HepG2 (cell line): ENCODE data around the gene ARMH2. TPM values are rescaled to one million over a fixed set of nuclear protein-coding genes. Genes with fewer than 3 reads are reported as not detected.

ENCODE experiments used
- CAMTA2 ChIP-seq: sonication (generic); formaldehyde crosslinking; IDR thresholded peaks from 2 replicates; pipeline ENCODE4 v1.4.0; 2020; ENCODE audit warnings: mild to moderate bottlenecking, missing genetic modification reagents, borderline replicate concordance
- HNF4G ChIP-seq, 2 experiments: sonication (generic) in 1 of 2; formaldehyde crosslinking in 1 of 2; IDR thresholded peaks; 2 replicates each; pipeline versions ENCODE4 v1.4.0 to v1.6.1; 2011 to 2020; ENCODE audit warnings: borderline replicate concordance in 2 of 2, low read depth in 2 of 2, mild to moderate bottlenecking in 2 of 2, low read length in 1 of 2, missing genetic modification reagents in 1 of 2, moderate library complexity in 1 of 2
- MBNL3 ChIP-seq: fragments of 250-450 bp; sonication (Bioruptor Pico); conservative IDR thresholded peaks from 2 replicates; pipeline ENCODE4 v1.8.0; 2022; ENCODE audit warnings: mild to moderate bottlenecking, inconsistent platforms
- MED8 ChIP-seq: sonication (generic); formaldehyde crosslinking; IDR thresholded peaks from 2 replicates; pipeline ENCODE4 v1.8.1; 2023; ENCODE audit warnings: mild to moderate bottlenecking, missing genetic modification reagents; ENCODE audit not compliant: insufficient replicate concordance
- PITX1 ChIP-seq: sonication (generic); formaldehyde crosslinking; IDR thresholded peaks from 2 replicates; pipeline ENCODE4 v1.5.1; 2020; ENCODE audit warnings: mild to moderate bottlenecking, missing genetic modification reagents
- RBFOX2 ChIP-seq: fragments of 200-400 bp; formaldehyde crosslinking; IDR thresholded peaks from 2 replicates; pipeline ENCODE4 v1.6.1; 2017; ENCODE audit warnings: low read depth, mild to moderate bottlenecking, low read length
- REL ChIP-seq: sonication (generic); formaldehyde crosslinking; conservative IDR thresholded peaks from 2 replicates; pipeline ENCODE4 v1.8.0; 2022; ENCODE audit warnings: mild to moderate bottlenecking, missing genetic modification reagents, moderate library complexity
- TBX2 ChIP-seq: sonication (generic); formaldehyde crosslinking; IDR thresholded peaks from 2 replicates; pipeline ENCODE4 v1.5.0; 2020; ENCODE audit warnings: missing genetic modification reagents, mild to moderate bottlenecking, borderline replicate concordance
- TCF12 ChIP-seq, 2 experiments: fragments of 450-650 bp in 1 of 2; sonication (generic) in 1 of 2; formaldehyde crosslinking in 1 of 2; IDR thresholded peaks; 2 replicates each; pipeline versions ENCODE4 v1.6.1 to v1.8.0; 2017 to 2022; ENCODE audit warnings: antibody characterized with exemption in 1 of 2, mild to moderate bottlenecking in 1 of 2, missing genetic modification reagents in 1 of 2, moderate library complexity in 1 of 2
- ZKSCAN1 ChIP-seq: fragments of 150-350 bp; IDR thresholded peaks from 2 replicates; pipeline ENCODE4 v1.6.1; 2014; ENCODE audit warnings: low read length
- ZNF101 ChIP-seq: sonication (generic); formaldehyde crosslinking; IDR thresholded peaks from 2 replicates; pipeline ENCODE4 v1.4.0; 2020; ENCODE audit warnings: mild to moderate bottlenecking, low read depth, missing genetic modification reagents, borderline replicate concordance
- ZNF121 ChIP-seq: sonication (generic); formaldehyde crosslinking; IDR thresholded peaks from 2 replicates; pipeline ENCODE4 v1.5.0; 2020; ENCODE audit warnings: mild to moderate bottlenecking, missing genetic modification reagents
- ZNF383 ChIP-seq: sonication (generic); formaldehyde crosslinking; IDR thresholded peaks from 2 replicates; pipeline ENCODE4 v1.4.0; 2020; ENCODE audit warnings: missing genetic modification reagents, mild to moderate bottlenecking, borderline replicate concordance
- ZNF766 ChIP-seq: sonication (generic); formaldehyde crosslinking; IDR thresholded peaks from 2 replicates; pipeline ENCODE4 v1.5.0; 2020; ENCODE audit warnings: missing genetic modification reagents, borderline replicate concordance
- ZNF777 ChIP-seq: sonication (generic); formaldehyde crosslinking; IDR thresholded peaks from 2 replicates; pipeline ENCODE4 v1.4.0; 2020; ENCODE audit warnings: missing genetic modification reagents
- ZSCAN31 ChIP-seq: sonication (generic); formaldehyde crosslinking; IDR thresholded peaks from 2 replicates; pipeline ENCODE4 v1.5.0; 2020; ENCODE audit warnings: low read depth, mild to moderate bottlenecking, missing genetic modification reagents
- polyA plus RNA-seq, 8 experiments: library from polyadenylated mRNA; depleted of rRNA in 3 of 8; stranded (reverse) in 7 of 8; unstranded in 1 of 8; fragments of >200 nt; fragmentation: Illumina TruSeq in 4 of 8; extraction: Trizol in 4 of 8; gene quantifications; 2 replicates each; pipeline versions ENCODE4 v1.2.1 to v1.2.3, GENCODE V29; 2011 to 2016; ENCODE audit warnings: low read depth in 4 of 8, missing spikeins in 1 of 8, mixed read lengths in 1 of 8; ENCODE audit not compliant: insufficient read depth in 1 of 8
- total RNA-seq, 5 experiments: library from RNA; depleted of rRNA; stranded (reverse); fragments of >200 nt; fragmentation: Illumina TruSeq; extraction: Trizol; gene quantifications; 2 replicates each; pipeline ENCODE4 v1.2.3, GENCODE V29; 2016; ENCODE audit warnings: low read depth in 1 of 5
- TF ChIP-seq, protein P1 (sequence below): sonication (generic); formaldehyde crosslinking; IDR thresholded peaks from one replicate; pipeline ENCODE4 v1.5.1; 2020; ENCODE audit warnings: mild to moderate bottlenecking, missing genetic modification reagents; ENCODE audit errors: not compliant biosample characterization
- TF ChIP-seq, protein P2 (sequence below): sonication (generic); formaldehyde crosslinking; IDR thresholded peaks from 2 replicates; pipeline ENCODE4 v1.4.0; 2020; ENCODE audit warnings: missing genetic modification reagents

ARMH2 gene
- total and polyA plus RNA-seq, 2 of the 13 experiments (the other 11 are each of a cell fraction or from before 2014, with no cell fraction given): not detected

DNA sequence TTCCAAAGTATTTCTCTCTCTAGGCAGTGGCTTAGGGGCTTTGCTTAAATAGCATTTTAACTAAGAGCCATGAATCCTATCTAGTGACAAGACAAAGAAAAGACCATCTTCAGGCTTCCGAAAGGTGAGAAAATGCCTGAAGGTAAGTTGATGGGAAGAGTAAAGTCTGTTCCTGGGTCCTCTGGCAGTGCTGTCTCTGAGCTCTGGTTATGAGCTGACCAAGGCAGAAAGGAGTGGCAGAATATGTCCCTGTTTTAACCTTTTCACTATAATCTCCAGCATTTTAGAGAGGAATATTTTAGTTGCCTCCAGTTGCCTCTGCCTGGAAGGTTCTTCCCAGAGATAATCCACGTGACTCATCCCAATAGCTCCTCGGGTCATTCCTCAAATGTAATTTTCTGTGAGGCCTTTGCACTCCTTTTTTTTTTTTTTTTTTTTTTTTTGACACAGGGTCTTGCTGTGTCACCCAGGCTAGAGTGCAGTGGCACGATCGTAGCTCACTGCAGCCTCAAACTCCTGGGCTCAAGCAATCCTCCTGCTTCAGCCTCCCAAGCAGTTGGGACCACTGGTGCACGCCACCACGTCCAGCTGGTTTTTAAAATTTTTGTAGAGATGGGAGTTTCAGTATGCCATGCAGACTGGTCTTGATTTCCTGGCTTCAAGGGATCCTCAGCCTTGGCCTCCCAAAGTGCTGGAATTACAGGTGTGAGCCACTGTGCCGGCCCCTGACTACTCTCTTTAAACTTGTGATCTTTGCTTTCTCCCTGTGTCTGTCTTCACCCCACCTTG, 3.7 kb upstream of the ARMH2 start (continued):
- TF ChIP-seq MBNL3 (CRISPR knock-in tag) (no peak), HNF4G (IDR thresholded peaks at IDR 0.05; ENCODE audit: borderline replicate concordance, low read depth, low read length) (peak; percentile 58; the same call in 1 of the 2 replicates), HNF4G (CRISPR knock-in tag; IDR thresholded peaks at IDR 0.05; ENCODE audit: borderline replicate concordance, low read depth) (no peak), PITX1 (CRISPR knock-in tag) (no peak), TBX2 (0 out of 2 replicates have a peak, but pooled peaks have one; percentile 26), ZNF777 (CRISPR knock-in tag) (no peak), ZNF383 (CRISPR knock-in tag) (no peak), ZNF121 (no peak), CAMTA2 (CRISPR knock-in tag) (no peak), REL (CRISPR knock-in tag) (no peak), ZSCAN31 (no peak), MED8 (CRISPR knock-in tag) (no peak), TCF12 (IDR thresholded peaks at IDR 0.05) (no peak), TCF12 (CRISPR knock-in tag; IDR thresholded peaks at IDR 0.05) (no peak), ZNF766 (CRISPR knock-in tag) (no peak; the same call in 1 of the 2 replicates), ZKSCAN1 (no peak), ZNF101 (no peak), RBFOX2 (no peak)
- TF ChIP-seq, protein P1, sequence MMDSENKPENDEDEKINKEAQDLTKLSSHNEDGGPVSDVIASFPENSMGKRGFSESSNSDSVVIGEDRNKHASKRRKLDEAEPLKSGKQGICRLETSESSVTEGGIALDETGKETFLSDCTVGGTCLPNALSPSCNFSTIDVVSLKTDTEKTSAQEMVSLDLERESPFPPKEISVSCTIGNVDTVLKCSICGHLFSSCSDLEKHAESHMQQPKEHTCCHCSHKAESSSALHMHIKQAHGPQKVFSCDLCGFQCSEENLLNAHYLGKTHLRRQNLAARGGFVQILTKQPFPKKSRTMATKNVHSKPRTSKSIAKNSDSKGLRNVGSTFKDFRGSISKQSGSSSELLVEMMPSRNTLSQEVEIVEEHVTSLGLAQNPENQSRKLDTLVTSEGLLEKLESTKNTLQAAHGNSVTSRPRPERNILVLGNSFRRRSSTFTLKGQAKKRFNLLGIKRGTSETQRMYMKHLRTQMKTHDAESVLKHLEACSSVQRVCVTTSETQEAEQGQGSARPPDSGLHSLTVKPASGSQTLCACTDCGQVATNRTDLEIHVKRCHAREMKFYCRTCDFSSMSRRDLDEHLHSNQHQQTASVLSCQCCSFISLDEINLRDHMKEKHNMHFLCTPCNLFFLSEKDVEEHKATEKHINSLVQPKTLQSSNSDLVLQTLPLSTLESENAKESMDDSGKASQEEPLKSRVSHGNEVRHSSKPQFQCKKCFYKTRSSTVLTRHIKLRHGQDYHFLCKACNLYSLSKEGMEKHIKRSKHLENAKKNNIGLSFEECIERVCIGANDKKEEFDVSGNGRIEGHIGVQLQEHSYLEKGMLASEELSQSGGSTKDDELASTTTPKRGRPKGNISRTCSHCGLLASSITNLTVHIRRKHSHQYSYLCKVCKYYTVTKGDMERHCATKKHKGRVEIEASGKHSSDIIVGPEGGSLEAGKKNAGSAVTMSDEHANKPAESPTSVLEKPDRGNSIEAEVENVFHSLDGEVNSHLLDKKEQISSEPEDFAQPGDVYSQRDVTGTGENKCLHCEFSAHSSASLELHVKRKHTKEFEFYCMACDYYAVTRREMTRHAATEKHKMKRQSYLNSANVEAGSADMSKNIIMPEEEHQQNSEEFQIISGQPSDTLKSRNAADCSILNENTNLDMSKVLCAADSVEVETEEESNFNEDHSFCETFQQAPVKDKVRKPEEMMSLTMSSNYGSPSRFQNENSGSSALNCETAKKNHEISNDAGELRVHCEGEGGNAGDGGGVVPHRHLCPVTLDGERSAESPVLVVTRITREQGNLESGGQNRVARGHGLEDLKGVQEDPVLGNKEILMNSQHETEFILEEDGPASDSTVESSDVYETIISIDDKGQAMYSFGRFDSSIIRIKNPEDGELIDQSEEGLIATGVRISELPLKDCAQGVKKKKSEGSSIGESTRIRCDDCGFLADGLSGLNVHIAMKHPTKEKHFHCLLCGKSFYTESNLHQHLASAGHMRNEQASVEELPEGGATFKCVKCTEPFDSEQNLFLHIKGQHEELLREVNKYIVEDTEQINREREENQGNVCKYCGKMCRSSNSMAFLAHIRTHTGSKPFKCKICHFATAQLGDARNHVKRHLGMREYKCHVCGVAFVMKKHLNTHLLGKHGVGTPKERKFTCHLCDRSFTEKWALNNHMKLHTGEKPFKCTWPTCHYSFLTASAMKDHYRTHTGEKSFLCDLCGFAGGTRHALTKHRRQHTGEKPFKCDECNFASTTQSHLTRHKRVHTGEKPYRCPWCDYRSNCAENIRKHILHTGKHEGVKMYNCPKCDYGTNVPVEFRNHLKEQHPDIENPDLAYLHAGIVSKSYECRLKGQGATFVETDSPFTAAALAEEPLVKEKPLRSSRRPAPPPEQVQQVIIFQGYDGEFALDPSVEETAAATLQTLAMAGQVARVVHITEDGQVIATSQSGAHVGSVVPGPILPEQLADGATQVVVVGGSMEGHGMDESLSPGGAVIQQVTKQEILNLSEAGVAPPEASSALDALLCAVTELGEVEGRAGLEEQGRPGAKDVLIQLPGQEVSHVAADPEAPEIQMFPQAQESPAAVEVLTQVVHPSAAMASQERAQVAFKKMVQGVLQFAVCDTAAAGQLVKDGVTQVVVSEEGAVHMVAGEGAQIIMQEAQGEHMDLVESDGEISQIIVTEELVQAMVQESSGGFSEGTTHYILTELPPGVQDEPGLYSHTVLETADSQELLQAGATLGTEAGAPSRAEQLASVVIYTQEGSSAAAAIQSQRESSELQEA: no peak
- TF ChIP-seq, protein P2, sequence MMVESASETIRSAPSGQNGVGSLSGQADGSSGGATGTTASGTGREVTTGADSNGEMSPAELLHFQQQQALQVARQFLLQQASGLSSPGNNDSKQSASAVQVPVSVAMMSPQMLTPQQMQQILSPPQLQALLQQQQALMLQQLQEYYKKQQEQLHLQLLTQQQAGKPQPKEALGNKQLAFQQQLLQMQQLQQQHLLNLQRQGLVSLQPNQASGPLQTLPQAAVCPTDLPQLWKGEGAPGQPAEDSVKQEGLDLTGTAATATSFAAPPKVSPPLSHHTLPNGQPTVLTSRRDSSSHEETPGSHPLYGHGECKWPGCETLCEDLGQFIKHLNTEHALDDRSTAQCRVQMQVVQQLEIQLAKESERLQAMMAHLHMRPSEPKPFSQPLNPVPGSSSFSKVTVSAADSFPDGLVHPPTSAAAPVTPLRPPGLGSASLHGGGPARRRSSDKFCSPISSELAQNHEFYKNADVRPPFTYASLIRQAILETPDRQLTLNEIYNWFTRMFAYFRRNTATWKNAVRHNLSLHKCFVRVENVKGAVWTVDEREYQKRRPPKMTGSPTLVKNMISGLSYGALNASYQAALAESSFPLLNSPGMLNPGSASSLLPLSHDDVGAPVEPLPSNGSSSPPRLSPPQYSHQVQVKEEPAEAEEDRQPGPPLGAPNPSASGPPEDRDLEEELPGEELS: 0 out of 2 replicates have a peak, but pooled peaks have one; percentile 27
